K562 (cell line): ENCODE results near the gene SLC2A9.

Experiments used
- CBX1 ChIP-seq: sonication (generic); IDR thresholded peaks from 2 replicates; pipeline ENCODE4 v1.6.1; 2016; ENCODE audit warnings: antibody characterized with exemption, low read depth, mild to moderate bottlenecking
- CEBPB ChIP-seq: fragments of 450-650 bp; IDR thresholded peaks from 2 replicates; pipeline ENCODE4 v1.6.1; 2016; ENCODE audit warnings: missing genetic modification characterization, missing compliant biosample characterization
- CTCF ChIP-seq, 3 experiments: IDR thresholded peaks in 2 of 3; conservative IDR thresholded peaks in 1 of 3; 2 replicates each; pipeline ENCODE4 v1.5.1; 2011 to 2012; ENCODE audit warnings: low read length in 3 of 3, mild to moderate bottlenecking in 3 of 3, control low read depth in 2 of 3, improper control_type of control experiment in 1 of 3, inconsistent platforms in 1 of 3, low read depth in 1 of 3, mixed read lengths in 1 of 3, moderate library complexity in 1 of 3; ENCODE audit not compliant: insufficient read depth in 2 of 3
- ELF2 ChIP-seq: fragments of 250-450 bp; sonication (Bioruptor Pico); IDR thresholded peaks from 2 replicates; pipeline ENCODE4 v1.5.0; 2021; ENCODE audit warnings: mild to moderate bottlenecking
- KLF6 ChIP-seq: fragments of 250-450 bp; sonication (Bioruptor Pico); IDR thresholded peaks from 2 replicates; pipeline ENCODE4 v1.4.0; 2020; ENCODE audit warnings: mild to moderate bottlenecking, moderate library complexity, borderline replicate concordance
- MCM5 ChIP-seq: fragments of 450-650 bp; IDR thresholded peaks from 2 replicates; pipeline ENCODE4 v1.6.1; 2016; ENCODE audit warnings: low read depth
- MEIS2 ChIP-seq: fragments of 450-650 bp; IDR thresholded peaks from 2 replicates; pipeline ENCODE4 v1.6.1; 2014; ENCODE audit warnings: mild to moderate bottlenecking; ENCODE audit not compliant: partially characterized antibody
- NFE2 ChIP-seq: IDR thresholded peaks from 2 replicates; pipeline ENCODE4 v1.6.1; 2014; ENCODE audit warnings: antibody characterized with exemption, low read depth
- POLR2A ChIP-seq: fragments of 450-650 bp; conservative IDR thresholded peaks from 2 replicates; pipeline ENCODE4 v1.6.1; 2016
- SP2 ChIP-seq: IDR thresholded peaks from 2 replicates; pipeline ENCODE4 v1.6.1; 2011; ENCODE audit warnings: mild to moderate bottlenecking, low read depth, low read length, moderate library complexity; ENCODE audit not compliant: poor library complexity, severe bottlenecking; ENCODE audit errors: extremely low read depth
- STAT5A ChIP-seq: IDR thresholded peaks from 2 replicates; pipeline ENCODE4 v1.6.1; 2012; ENCODE audit warnings: low read length, inconsistent platforms, borderline replicate concordance
- USF1 ChIP-seq: sonication (generic); formaldehyde crosslinking; IDR thresholded peaks from 2 replicates; pipeline ENCODE4 v1.9.0; 2022; ENCODE audit warnings: mild to moderate bottlenecking, missing genetic modification reagents
- YY1 ChIP-seq, 3 experiments: IDR thresholded peaks; 2 replicates each; pipeline ENCODE4 v1.6.1; 2011; ENCODE audit warnings: low read length in 2 of 3, mild to moderate bottlenecking in 2 of 3, moderate library complexity in 2 of 3, borderline replicate concordance in 1 of 3, control low read depth in 1 of 3, low read depth in 1 of 3; ENCODE audit not compliant: insufficient read depth in 3 of 3, insufficient replicate concordance in 2 of 3, control insufficient read depth in 1 of 3, insufficient read length in 1 of 3; ENCODE audit errors: extremely low read depth in 1 of 3
- ZNF436 ChIP-seq: fragments of 250-450, 450-650 bp; sonication (Bioruptor Pico); formaldehyde crosslinking; IDR thresholded peaks from 2 replicates; pipeline ENCODE4 v1.7.0; 2020; ENCODE audit warnings: mild to moderate bottlenecking

GRCh38 chr4:10007436-10007740 is 13.9 kb downstream of the SLC2A9 start:
- TF ChIP-seq KLF6 (CRISPR knock-in tag) (no peak), CTCF (IDR thresholded peaks at IDR 0.05 in 2 of 3, conservative IDR thresholded peaks at IDR 0.05 in 1 of 3; ENCODE audit: insufficient read depth in 2 of 3, low read depth in 1 of 3, low read length in 3 of 3) (no peak), YY1 (IDR thresholded peaks at IDR 0.05; ENCODE audit: borderline replicate concordance in 1 of 3, control insufficient read depth in 1 of 3, extremely low read depth in 1 of 3, insufficient read depth in 3 of 3, insufficient read length in 1 of 3, insufficient replicate concordance in 2 of 3, low read depth in 1 of 3, low read length in 2 of 3) (no peak), CEBPB (tag) (no peak), MEIS2 (no peak), CBX1 (no peak), MCM5 (no peak), USF1 (CRISPR knock-in tag) (no peak), SP2 (no peak), ZNF436 (CRISPR knock-in tag) (no peak), POLR2A (no peak), NFE2 (no peak), ELF2 (CRISPR knock-in tag) (no peak), STAT5A (no peak)
